HG02588 (cell line): Measurements from ENCODE around the gene PKDCC.
A peak's percentile ranks its signal among the peaks of the same experiment; 100 is the strongest.

ENCODE experiments used
- ATAC-seq: cut with Tn5 transposase; IDR thresholded peaks from one replicate; pipeline ENCODE4 v1.9.1; 2021; ENCODE audit warnings: mild to moderate bottlenecking, moderate library complexity; ENCODE audit not compliant: unreplicated experiment

The PKDCC gene, protein sequence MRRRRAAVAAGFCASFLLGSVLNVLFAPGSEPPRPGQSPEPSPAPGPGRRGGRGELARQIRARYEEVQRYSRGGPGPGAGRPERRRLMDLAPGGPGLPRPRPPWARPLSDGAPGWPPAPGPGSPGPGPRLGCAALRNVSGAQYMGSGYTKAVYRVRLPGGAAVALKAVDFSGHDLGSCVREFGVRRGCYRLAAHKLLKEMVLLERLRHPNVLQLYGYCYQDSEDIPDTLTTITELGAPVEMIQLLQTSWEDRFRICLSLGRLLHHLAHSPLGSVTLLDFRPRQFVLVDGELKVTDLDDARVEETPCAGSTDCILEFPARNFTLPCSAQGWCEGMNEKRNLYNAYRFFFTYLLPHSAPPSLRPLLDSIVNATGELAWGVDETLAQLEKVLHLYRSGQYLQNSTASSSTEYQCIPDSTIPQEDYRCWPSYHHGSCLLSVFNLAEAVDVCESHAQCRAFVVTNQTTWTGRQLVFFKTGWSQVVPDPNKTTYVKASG

DNA sequence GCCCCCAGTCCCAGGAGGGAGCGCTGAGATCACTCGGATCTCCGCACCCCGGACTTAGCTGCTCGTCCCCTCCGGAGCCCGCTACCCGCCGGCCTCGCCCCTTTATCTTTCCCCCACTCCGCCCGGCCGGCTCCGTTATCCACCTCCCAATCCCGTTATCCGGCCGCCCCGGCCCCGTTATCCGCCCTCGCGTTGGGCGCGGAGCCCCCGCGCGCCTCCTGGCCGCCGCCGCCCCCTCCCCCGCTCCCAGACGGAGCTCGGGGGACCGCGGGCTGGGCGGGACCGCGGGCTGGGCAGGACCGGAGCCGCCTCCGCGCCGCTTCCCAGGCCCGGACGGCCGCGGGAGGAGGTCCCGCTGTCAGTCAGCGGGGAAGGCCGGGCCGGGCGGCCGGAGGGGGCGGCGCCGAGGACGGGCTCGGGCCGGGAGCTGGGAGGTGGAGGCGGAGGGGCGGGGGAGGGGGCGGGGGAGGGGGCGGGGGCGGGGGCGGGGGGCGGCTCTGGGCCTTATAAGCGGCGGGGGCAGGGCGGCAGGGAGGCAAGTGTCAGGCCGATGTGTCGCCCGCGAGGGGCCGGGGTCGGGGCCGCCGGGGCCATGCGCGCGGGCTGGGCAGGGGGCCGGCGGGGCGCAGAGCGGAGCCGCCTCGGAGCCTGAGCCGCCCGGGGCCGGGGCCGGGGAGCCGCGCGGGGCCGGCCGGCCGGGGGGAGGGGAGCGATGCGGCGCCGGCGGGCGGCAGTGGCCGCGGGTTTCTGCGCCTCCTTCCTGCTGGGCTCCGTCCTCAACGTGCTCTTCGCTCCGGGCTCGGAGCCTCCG, at the start of gene PKDCC:
PKDCC (plus strand) TSS at position 534 of the 811 bp plus-strand sequence; CDS start at position 713, 179 bp downstream.
- no peak for ATAC-seq

DNA sequence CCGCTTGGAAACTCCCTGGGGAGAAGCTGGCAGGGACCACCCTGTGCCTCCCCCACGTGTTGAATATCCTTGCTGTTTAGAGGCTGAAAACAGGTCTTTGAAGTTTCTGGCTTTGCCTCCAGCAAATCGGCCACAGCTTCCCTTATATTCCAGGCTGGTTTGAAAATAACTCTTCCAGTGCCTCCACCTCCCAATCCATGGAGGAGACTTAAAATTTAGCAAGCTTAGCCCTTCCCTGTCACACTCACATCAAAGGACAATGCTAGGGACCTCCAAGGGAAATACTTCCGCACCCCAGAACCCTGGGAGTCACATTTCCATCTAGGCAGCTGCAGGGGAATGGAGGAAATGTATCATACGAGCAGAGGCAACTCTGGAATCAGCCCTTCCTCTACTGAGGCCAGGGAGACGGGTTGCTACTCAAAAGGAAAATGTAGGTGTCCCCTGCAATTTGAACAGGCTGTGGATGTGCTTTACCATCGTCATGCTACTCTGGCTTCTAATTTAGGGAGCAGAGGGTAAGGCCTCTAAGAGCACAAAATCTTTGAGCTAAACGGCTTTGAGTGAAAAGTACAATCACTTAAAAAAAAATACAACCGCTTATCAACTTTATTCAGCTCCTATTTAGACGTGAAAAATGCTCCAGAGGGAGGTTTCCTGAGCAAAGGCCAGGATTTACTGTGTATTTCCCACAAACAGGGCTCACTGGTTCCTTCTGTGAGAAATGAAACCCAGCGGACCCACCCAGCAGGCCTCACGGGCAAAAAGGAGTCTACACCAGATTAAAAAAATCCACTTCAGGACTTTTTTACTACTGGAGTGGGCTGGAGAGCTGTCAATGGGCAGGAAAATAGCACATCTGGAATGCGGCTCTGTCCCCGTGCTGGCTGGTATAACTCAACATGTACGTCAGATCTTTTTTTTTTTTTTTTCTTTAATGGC, 49.4 kb upstream of the PKDCC start:
- no peak for ATAC-seq

DNA sequence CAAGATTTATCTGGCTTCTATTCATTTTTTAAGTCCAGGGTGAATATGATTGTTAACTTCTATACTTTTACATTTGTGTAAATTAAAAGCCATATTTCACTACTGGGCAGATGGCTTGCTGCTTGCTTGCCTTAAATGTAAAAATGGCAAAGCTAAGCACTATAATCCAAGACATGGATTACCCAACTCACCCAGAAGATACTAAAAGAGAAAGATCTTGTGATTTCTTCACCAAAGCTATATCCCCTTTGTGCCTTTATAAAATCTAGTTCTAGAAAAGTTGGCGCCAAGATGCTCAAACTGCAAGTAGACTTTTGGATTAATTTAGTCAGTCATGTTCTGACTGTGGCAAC, 48.7 kb upstream of the PKDCC start:
- no peak for ATAC-seq

- ATAC-seq = no peak
Observed at GRCh38 chr2:41999592-42000281, 48.1 kb upstream of the PKDCC start.

DNA sequence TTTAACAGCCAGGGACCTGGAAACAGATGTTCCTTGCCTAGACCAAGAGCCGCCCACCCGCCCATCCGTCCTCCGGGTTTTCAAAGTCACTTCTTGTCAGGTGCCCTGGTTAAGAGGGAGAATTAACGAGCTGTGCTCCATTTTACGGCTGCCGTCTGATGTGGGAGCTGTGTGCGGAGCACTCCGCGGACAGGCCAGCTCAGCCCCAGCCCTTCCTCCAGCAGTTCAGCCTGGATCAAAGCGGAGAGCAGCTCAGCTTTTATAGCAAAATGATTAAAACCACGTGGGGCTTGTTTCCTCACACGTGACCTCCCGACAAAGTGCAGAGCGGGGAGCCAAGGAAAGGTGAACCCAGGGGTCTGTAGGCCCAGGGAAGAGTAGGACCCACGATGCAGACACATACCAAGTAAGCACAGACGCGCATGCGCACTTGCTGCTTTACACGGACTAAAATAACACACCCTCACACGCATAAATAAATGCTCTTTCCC, 46.1 kb upstream of the PKDCC start:
- ATAC-seq = no peak

GRCh38 chr2:42007551-42007950, 40.3 kb upstream of the PKDCC start:
- no peak for ATAC-seq

DNA sequence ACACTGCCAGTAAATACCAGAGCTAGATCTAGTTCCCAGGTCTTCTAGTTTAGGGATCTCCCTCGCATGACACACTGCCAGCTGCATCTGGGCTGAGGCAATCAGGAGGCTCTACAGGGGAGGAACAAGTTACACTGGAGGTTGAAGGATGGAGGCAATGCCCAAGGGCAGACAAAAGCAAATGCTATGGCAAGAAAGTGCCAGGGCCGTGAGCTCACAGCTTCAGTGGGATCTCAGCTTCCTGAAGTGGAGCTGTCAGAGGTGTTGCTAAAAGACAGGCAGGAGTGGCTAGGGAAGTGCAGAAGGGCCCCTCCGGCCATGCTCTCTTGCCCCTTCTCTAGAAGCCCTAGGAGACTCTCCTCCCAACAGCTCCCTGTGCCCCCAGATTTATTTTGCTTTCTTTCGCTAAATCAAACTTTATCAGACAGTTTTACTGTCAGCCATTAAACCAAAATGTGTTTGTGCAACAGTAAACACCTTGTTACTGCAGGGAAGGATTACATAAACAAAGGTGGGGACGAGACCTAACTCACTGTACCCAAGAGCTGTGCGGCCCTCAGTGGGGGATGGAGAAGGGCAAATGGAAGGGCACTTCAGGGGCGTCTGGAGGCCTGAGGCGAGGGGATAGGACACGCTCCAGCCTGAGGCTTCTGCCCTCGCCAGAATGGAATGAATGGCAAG, 39.4 kb upstream of the PKDCC start:
- no peak for ATAC-seq

GRCh38 chr2:42009657-42010580, 37.9 kb upstream of the PKDCC start:
- ATAC-seq = no peak

GRCh38 chr2:42010743-42011298, 37.0 kb upstream of the PKDCC start:
- ATAC-seq = no peak

DNA sequence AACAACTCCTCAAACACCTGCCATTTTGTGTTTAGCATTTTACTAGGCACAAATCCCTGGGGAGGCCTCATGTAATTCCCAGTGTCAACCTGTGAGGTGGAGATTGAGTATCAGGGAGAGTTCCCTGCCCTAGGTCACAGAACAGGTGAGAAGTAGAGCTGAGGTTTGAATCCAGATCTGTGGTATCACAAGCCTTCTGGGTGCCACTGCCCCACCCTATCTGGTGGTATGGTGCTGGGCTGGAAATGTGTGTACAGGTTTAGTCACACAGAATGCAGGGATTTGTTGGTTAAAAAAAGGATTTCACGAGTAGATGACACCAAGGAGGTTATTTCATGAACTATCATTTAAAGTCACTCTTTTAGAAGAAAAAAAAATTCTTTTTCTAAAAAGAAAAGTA, 35.7 kb upstream of the PKDCC start:
- no peak for ATAC-seq

DNA sequence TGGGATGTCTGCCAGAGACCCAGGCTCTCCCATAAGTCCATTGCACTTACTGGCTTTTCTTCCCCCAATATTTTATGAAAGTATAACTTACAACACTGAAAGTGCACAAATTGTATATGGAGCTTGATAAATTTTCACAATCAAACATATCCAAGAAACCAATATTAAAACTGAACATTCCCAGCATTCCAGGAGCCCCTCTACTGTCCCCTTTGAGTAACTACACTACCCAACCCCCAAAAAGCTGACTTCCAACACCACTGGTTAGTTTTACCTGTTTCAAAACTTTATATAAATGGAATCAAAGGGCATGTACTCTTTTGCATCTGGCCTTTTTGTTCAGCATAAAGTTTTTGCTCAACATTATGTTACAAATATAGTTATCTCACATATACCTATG, 35.2 kb upstream of the PKDCC start:
- ATAC-seq = no peak

DNA sequence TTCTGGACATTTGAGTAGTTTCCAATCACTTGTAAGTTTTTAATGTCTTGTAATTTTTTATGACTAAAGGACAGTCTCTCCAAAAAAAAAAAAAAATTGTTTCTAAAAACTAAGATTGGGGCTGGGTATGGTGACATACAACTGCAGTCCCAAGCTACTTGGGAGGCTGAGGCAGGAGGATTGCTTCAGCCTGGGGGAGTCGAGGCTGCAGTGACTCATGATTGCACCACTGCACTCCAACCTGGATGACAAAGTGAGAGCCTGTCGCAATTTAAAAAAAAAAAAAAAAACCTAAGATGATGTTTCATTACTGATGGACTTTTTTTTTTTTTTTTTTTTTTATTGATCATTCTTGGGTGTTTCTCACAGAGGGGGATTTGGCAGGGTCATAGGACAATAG, 34.4 kb upstream of the PKDCC start:
- no peak for ATAC-seq

- ATAC-seq = no peak
Observed at GRCh38 chr2:42021464-42021863, 26.4 kb upstream of the PKDCC start.

- ATAC-seq = no peak
Observed at GRCh38 chr2:42025151-42025582, 22.7 kb upstream of the PKDCC start.

GRCh38 chr2:42026272-42026671, 21.5 kb upstream of the PKDCC start:
- no peak for ATAC-seq

DNA sequence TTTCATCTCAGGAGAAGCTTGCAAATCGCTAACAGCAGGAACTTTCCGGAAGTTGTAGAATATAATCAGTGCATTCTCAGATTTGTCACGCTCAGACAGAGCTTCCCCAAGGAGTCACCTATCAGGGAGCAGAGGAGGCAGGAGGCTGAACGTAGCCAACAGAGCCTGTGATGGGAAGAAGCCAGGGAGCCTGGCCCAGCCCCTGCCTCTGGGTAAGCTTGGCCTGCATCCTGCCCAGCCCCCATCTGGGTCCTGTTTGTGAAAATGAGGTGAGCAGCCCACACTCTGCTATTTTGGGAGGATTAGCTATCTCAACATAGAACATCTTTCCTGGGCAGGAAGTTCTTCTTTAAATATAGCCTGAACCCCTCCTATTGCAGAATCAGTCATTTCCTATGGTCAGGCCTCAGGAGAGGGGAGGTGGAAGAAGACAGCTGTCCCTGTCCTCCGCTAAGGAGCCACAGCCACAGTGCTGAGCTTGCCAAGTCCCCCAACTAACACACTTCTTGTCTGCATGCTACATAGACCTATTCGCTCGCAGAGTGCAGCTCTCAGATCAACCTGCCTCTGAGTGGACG, 19.2 kb upstream of the PKDCC start:
- ATAC-seq = peak; percentile 55

DNA sequence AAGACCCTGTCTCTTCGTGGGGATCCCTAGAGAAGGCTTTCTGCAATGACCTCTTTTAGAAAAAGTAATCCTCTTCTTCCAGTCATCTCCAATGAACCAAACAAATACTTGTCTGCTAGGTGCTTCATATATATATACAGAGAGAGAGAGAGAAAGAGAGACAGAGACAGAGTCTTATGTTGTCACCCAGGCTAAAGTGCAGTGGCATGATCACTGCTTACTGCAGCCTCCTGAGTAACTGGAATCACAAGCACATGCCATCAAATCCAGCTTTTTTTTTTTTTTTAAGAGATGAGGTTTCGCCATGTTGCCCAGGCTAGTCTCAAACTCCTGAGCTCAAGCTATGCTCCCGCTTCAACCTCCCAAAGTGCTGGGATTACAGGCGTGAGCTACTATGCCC, 18.6 kb upstream of the PKDCC start:
- ATAC-seq = no peak
